ENCODE measurements around the gene RALGPS2.

RALGPS2 gene

GRCh38 chr1:178964469-178965330 lies 239.7 kb downstream of the RALGPS2 start:
- no peak for DNase-seq (ENCODE audit: low spot score)

- no peak for DNase-seq (ENCODE audit: low spot score)
Observed at GRCh38 chr1:178966312-178966711, 241.3 kb downstream of the RALGPS2 start.

- DNase-seq (ENCODE audit: low spot score) = no peak
Observed at GRCh38 chr1:178969226-178969987, 244.4 kb downstream of the RALGPS2 start.

- DNase-seq (ENCODE audit: low spot score) = no peak
Observed at GRCh38 chr1:178970184-178970583, 245.1 kb downstream of the RALGPS2 start.
